Neural progenitor cell (in vitro differentiated cells): Measurements from ENCODE around the gene PCARE. TPM values are rescaled to one million over a fixed set of nuclear protein-coding genes. Genes with fewer than 3 reads are reported as not detected.

Source experiments
- DNase-seq: peaks from one replicate; pipeline ENCODE4 v3.0.0-alpha.2; 2016; ENCODE audit warnings: low spot score
- H2AFZ ChIP-seq: fragments of 200-600 bp; sonication (generic); replicated peaks from 2 replicates; pipeline ENCODE4 v1.6.1; 2016; ENCODE audit warnings: antibody characterized with exemption
- H3F3A ChIP-seq: fragments of 200-600 bp; sonication (generic); 2 replicates; pipeline ENCODE4 v1.6.1; 2016; ENCODE audit warnings: antibody characterized with exemption, low read depth
- H3K27ac ChIP-seq: fragments of 200-600 bp; sonication (generic); 2 replicates; pipeline ENCODE4 v1.5.1; 2016; ENCODE audit warnings: mild to moderate bottlenecking
- H3K27me3 ChIP-seq: fragments of 200-600 bp; sonication (generic); 2 replicates; pipeline ENCODE4 v1.6.1; 2016; ENCODE audit warnings: mild to moderate bottlenecking, moderate library complexity
- H3K36me3 ChIP-seq: fragments of 200-600 bp; sonication (generic); 2 replicates; pipeline ENCODE4 v1.5.1; 2016
- H3K4me1 ChIP-seq: fragments of 200-600 bp; sonication (generic); 2 replicates; pipeline ENCODE4 v1.6.1; 2016; ENCODE audit warnings: mixed run types
- H3K4me2 ChIP-seq: fragments of 200-600 bp; sonication (generic); 2 replicates; pipeline ENCODE4 v1.6.1; 2016
- H3K4me3 ChIP-seq: fragments of 200-600 bp; sonication (generic); 2 replicates; pipeline ENCODE4 v1.5.1; 2016
- H3K79me2 ChIP-seq: fragments of 200-600 bp; sonication (generic); 2 replicates; pipeline ENCODE4 v1.6.1; 2016; ENCODE audit warnings: low read depth
- H3K9ac ChIP-seq: fragments of 200-600 bp; sonication (generic); 2 replicates; pipeline ENCODE4 v1.6.1; 2016
- H3K9me3 ChIP-seq: fragments of 200-600 bp; sonication (generic); 2 replicates; pipeline ENCODE4 v1.5.1; 2016; ENCODE audit warnings: low read depth
- H4K20me1 ChIP-seq: fragments of 200-600 bp; sonication (generic); 2 replicates; pipeline ENCODE4 v1.6.1; 2016; ENCODE audit warnings: low read depth
- H3K27ac Mint-ChIP-seq: 3 replicates; pipeline ENCODE4 v1.8.0; 2021; ENCODE audit warnings: mixed read lengths
- H3K27me3 Mint-ChIP-seq: 2 replicates; pipeline ENCODE4 v1.8.0; 2022; ENCODE audit warnings: low read depth, mild to moderate bottlenecking, inconsistent platforms, moderate library complexity, mixed read lengths; ENCODE audit not compliant: insufficient read depth
- H3K36me3 Mint-ChIP-seq: 3 replicates; pipeline ENCODE4 v1.8.0; 2021; ENCODE audit warnings: mixed read lengths
- H3K4me1 Mint-ChIP-seq: 3 replicates; pipeline ENCODE4 v1.8.0; 2021; ENCODE audit warnings: mixed read lengths
- H3K4me3 Mint-ChIP-seq: 3 replicates; pipeline ENCODE4 v1.8.0; 2021; ENCODE audit warnings: mild to moderate bottlenecking, moderate library complexity, mixed read lengths
- H3K9me3 Mint-ChIP-seq: 3 replicates; pipeline ENCODE4 v1.8.0; 2020; ENCODE audit warnings: mixed read lengths
- EZH2 ChIP-seq: fragments of 200-600 bp; sonication (generic); IDR thresholded peaks from 2 replicates; pipeline ENCODE4 v1.6.1; 2017; ENCODE audit warnings: antibody characterized with exemption, mild to moderate bottlenecking, moderate library complexity
- EZH2phosphoT487 ChIP-seq: fragments of 200-600 bp; sonication (generic); IDR thresholded peaks from 2 replicates; pipeline ENCODE4 v1.6.1; 2017; ENCODE audit warnings: antibody characterized with exemption
- total RNA-seq: library from RNA; depleted of rRNA; stranded (reverse); fragments of >200 nt; gene quantifications from 2 replicates; pipeline ENCODE4 v1.2.3, GENCODE V29; 2015; ENCODE audit warnings: low replicate concordance
- TF ChIP-seq, protein P1 (sequence below): fragments of 200-600 bp; sonication (generic); IDR thresholded peaks from 2 replicates; pipeline ENCODE4 v1.5.1; 2017; ENCODE audit warnings: antibody characterized with exemption, mild to moderate bottlenecking

Gene PCARE
- total RNA-seq, 1 donor from 2014 or later = not detected

DNA sequence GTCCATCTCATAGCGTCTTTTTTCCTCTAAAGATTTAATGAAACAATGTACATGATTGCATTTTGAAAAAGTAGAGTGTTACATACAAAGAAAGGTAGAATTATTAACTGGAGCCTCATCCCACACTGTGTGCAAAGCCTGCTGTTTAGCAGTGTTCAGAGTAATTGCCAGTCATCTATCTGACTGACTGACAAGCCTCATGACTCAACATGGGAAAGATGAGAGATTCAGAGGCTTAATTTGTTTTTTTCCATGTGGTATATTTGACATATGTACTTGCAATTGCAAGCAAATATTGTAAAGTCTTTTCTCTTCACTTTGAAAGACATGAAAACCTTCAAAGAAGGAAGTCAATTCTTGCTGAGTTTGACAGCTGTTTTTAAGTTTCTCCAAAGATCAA lies 14.7 kb downstream of the PCARE start:
- no peak overlapping the region for H3K4me3 Mint-ChIP-seq
- Histone ChIP-seq H3F3A (peaks cover 18% of the 10 kb centered on the region), H3K36me3 (no peaks in the 10 kb centered on the region), H2AFZ (no peak overlapping the region), H3K27me3 (no peaks in the 10 kb centered on the region), H3K27ac (no peak overlapping the region), H3K9me3 (no peaks in the 10 kb centered on the region), H3K4me2 (no peak overlapping the region), H4K20me1 (peaks cover 6% of the 10 kb centered on the region), H3K4me1 (peaks cover 28% of the 10 kb centered on the region), H3K9ac (no peak overlapping the region), H3K4me3 (no peak overlapping the region), H3K79me2 (no peaks in the 10 kb centered on the region)
- H3K27ac Mint-ChIP-seq = peak overlapping the region; percentile 11
- H3K4me1 Mint-ChIP-seq = peaks cover 59% of the 10 kb centered on the region
- peaks cover 4% of the 10 kb centered on the region for H3K27me3 Mint-ChIP-seq
- H3K9me3 Mint-ChIP-seq = no peaks in the 10 kb centered on the region
- H3K36me3 Mint-ChIP-seq = no peaks in the 10 kb centered on the region
- DNase-seq = no peak
- TF ChIP-seq EZH2phosphoT487 (no peak), EZH2 (no peak)
- TF ChIP-seq, protein P1, sequence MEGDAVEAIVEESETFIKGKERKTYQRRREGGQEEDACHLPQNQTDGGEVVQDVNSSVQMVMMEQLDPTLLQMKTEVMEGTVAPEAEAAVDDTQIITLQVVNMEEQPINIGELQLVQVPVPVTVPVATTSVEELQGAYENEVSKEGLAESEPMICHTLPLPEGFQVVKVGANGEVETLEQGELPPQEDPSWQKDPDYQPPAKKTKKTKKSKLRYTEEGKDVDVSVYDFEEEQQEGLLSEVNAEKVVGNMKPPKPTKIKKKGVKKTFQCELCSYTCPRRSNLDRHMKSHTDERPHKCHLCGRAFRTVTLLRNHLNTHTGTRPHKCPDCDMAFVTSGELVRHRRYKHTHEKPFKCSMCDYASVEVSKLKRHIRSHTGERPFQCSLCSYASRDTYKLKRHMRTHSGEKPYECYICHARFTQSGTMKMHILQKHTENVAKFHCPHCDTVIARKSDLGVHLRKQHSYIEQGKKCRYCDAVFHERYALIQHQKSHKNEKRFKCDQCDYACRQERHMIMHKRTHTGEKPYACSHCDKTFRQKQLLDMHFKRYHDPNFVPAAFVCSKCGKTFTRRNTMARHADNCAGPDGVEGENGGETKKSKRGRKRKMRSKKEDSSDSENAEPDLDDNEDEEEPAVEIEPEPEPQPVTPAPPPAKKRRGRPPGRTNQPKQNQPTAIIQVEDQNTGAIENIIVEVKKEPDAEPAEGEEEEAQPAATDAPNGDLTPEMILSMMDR = no peak

DNA sequence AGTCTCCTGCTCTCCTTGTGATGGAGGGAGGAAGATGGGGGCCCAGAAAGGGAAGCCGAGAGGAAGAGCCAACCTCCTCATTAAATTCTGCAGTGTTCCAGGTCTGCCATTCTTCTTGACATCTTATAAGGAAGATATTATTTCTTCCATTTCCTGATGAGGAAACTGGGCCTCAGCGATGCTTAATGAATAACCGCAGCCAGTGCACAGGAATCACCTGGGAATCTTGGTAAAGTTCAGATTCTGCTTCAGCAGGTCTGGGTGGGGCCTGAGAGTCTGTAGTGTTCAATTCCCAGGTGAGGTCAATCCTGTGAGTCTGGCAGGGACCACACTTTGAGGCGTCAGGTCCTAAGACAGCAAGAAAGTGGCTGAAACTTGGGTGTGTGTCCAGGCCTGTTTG lies 17.3 kb downstream of the PCARE start:
- Mint-ChIP-seq H3K4me1 (peaks cover 54% of the 10 kb centered on the region), H3K9me3 (no peaks in the 10 kb centered on the region), H3K27ac (no peak overlapping the region), H3K36me3 (no peaks in the 10 kb centered on the region), H3K27me3 (peaks cover 5% of the 10 kb centered on the region), H3K4me3 (no peak overlapping the region)
- Histone ChIP-seq H4K20me1 (no peaks in the 10 kb centered on the region), H3K9ac (no peak overlapping the region), H3K27me3 (no peaks in the 10 kb centered on the region), H3K9me3 (no peaks in the 10 kb centered on the region), H2AFZ (no peak overlapping the region), H3K79me2 (no peaks in the 10 kb centered on the region), H3K4me3 (no peak overlapping the region), H3F3A (peaks cover 4% of the 10 kb centered on the region), H3K4me2 (no peak overlapping the region), H3K36me3 (no peaks in the 10 kb centered on the region), H3K4me1 (peaks cover 20% of the 10 kb centered on the region), H3K27ac (no peak overlapping the region)
- DNase-seq = no peak
- no peak for TF ChIP-seq EZH2

DNA sequence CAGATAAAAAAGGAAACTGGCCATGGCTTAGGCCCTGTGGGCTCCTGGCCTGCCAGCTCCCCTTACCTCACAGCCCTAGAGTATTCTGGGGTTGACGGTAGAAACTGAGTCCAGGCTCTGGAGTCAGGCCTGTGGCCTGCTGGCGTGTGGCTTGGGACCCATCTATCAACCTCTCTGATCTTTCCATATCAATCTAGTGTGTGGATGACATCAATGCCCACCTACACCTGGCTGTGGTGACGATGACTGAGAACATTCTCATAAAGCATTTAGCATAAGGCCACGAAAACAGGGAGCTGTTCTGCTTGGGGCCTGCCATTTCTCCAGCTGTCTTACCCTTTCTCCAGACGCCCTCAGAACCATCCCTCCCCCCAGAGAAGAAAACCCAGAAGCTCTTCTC lies 17.9 kb downstream of the PCARE start:
- DNase-seq = no peak
- H3F3A ChIP-seq = peaks cover 4% of the 10 kb centered on the region
- no peak overlapping the region for H3K4me2 ChIP-seq
- no peaks in the 10 kb centered on the region for H3K79me2 ChIP-seq
- H3K36me3 Mint-ChIP-seq = no peaks in the 10 kb centered on the region
- H3K27ac ChIP-seq = no peak overlapping the region
- no peaks in the 10 kb centered on the region for H4K20me1 ChIP-seq
- H3K4me3 Mint-ChIP-seq = no peak overlapping the region
- no peak overlapping the region for H2AFZ ChIP-seq
- no peaks in the 10 kb centered on the region for H3K27me3 ChIP-seq
- H3K9me3 ChIP-seq = no peaks in the 10 kb centered on the region
- TF ChIP-seq, protein P1 = no peak
- TF ChIP-seq EZH2phosphoT487 = no peak
- TF ChIP-seq EZH2 = no peak
- H3K9ac ChIP-seq = no peak overlapping the region
- H3K4me3 ChIP-seq = no peak overlapping the region
- H3K36me3 ChIP-seq = no peaks in the 10 kb centered on the region
- no peaks in the 10 kb centered on the region for H3K9me3 Mint-ChIP-seq
- no peak overlapping the region for H3K27ac Mint-ChIP-seq
- H3K27me3 Mint-ChIP-seq = peaks cover 5% of the 10 kb centered on the region
- peaks cover 20% of the 10 kb centered on the region for H3K4me1 ChIP-seq
- peaks cover 49% of the 10 kb centered on the region for H3K4me1 Mint-ChIP-seq

DNA sequence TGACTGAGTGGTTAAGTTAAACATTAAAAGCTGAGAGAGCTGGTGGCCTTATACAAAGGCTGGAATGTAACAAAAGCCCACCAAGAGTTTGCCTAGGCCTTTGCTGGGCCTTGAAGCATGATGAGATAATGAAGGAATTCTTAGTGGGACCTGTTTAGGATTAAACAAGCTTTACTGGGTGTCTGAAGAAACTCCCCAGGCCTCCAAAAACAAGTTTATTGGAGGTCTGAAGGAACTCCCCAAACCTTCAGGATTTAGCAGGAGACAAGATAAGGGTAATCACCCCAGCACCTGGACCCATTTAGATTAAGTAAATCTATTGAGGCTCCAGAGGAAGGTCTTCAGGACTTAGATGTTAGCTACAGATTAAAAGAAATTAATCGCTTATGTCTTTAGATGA lies 18.7 kb downstream of the PCARE start:
- DNase-seq = peak; percentile 30
- Histone ChIP-seq H3K79me2 (no peaks in the 10 kb centered on the region), H3K9me3 (no peaks in the 10 kb centered on the region), H3K4me1 (peaks cover 20% of the 10 kb centered on the region), H3K36me3 (no peaks in the 10 kb centered on the region), H3F3A (peaks cover 4% of the 10 kb centered on the region), H3K27me3 (no peaks in the 10 kb centered on the region), H2AFZ (no peak overlapping the region), H3K9ac (no peak overlapping the region), H4K20me1 (no peaks in the 10 kb centered on the region), H3K4me3 (no peak overlapping the region), H3K4me2 (peak overlapping the region; percentile 9), H3K27ac (no peak overlapping the region)
- TF ChIP-seq, protein P1 = no peak
- TF ChIP-seq EZH2phosphoT487 (no peak), EZH2 (no peak)
- Mint-ChIP-seq H3K27ac (no peak overlapping the region), H3K36me3 (no peaks in the 10 kb centered on the region), H3K4me1 (peaks cover 42% of the 10 kb centered on the region), H3K4me3 (no peak overlapping the region), H3K9me3 (no peaks in the 10 kb centered on the region), H3K27me3 (peaks cover 5% of the 10 kb centered on the region)
